GM23338 (cell line): ENCODE results near the gene RNF41. TPM values are rescaled to one million over a fixed set of nuclear protein-coding genes. Genes with fewer than 3 reads are reported as not detected.

Experiments used
- ATAC-seq: fragments of 200-7000 bp; cut with Tn5 transposase; 3 replicates; pipeline ENCODE4 v1.9.1; 2020
- DNase-seq: peaks from one replicate; pipeline ENCODE4 v3.0.0-alpha.2; 2015; ENCODE audit warnings: low spot score
- H2AFZ ChIP-seq: fragments of 200-600 bp; sonication (generic); 2 replicates; pipeline ENCODE4 v1.8.0; 2016; ENCODE audit warnings: antibody characterized with exemption, mild to moderate bottlenecking, moderate library complexity
- H3F3A ChIP-seq: fragments of 200-600 bp; sonication (generic); replicated peaks from 2 replicates; pipeline ENCODE4 v1.8.0; 2017; ENCODE audit warnings: antibody characterized with exemption, mixed run types, low read depth
- H3K27ac ChIP-seq: fragments of 200-600 bp; sonication (generic); 2 replicates; pipeline ENCODE4 v1.6.1; 2016; ENCODE audit warnings: low read depth
- H3K27me3 ChIP-seq: fragments of 200-600 bp; sonication (generic); 2 replicates; pipeline ENCODE4 v1.8.0; 2016; ENCODE audit warnings: mild to moderate bottlenecking, mixed run types, moderate library complexity; ENCODE audit not compliant: insufficient read depth
- H3K36me3 ChIP-seq: fragments of 200-600 bp; sonication (generic); 2 replicates; pipeline ENCODE4 v1.8.0; 2016; ENCODE audit warnings: mild to moderate bottlenecking; ENCODE audit not compliant: insufficient read depth
- H3K4me1 ChIP-seq: fragments of 200-600 bp; sonication (generic); 2 replicates; pipeline ENCODE4 v1.8.0; 2016; ENCODE audit warnings: mild to moderate bottlenecking, moderate library complexity; ENCODE audit not compliant: insufficient read depth
- H3K4me2 ChIP-seq: fragments of 200-600 bp; sonication (generic); 2 replicates; pipeline ENCODE4 v1.7.1; 2017; ENCODE audit warnings: mixed run types
- H3K4me3 ChIP-seq: fragments of 200-600 bp; sonication (generic); 2 replicates; pipeline ENCODE4 v1.6.1; 2016; ENCODE audit warnings: mixed run types
- H3K79me2 ChIP-seq: fragments of 200-600 bp; sonication (generic); replicated peaks from 2 replicates; pipeline ENCODE4 v1.8.0; 2017; ENCODE audit warnings: mild to moderate bottlenecking; ENCODE audit not compliant: insufficient read depth
- H3K9me2 ChIP-seq: fragments of 200-600 bp; sonication (generic); 2 replicates; pipeline ENCODE4 v1.8.0; 2017; ENCODE audit not compliant: insufficient read depth
- H4K20me1 ChIP-seq: fragments of 200-600 bp; sonication (generic); replicated peaks from 2 replicates; pipeline ENCODE4 v1.8.0; 2017; ENCODE audit warnings: mild to moderate bottlenecking; ENCODE audit not compliant: insufficient read depth
- H3K27ac Mint-ChIP-seq: 2 replicates; pipeline ENCODE4 v1.8.0; 2020; ENCODE audit warnings: inconsistent platforms, mild to moderate bottlenecking, moderate library complexity, mixed read lengths
- H3K27me3 Mint-ChIP-seq: 3 replicates; pipeline ENCODE4 v1.8.0; 2022; ENCODE audit warnings: low read depth, mild to moderate bottlenecking, moderate library complexity, mixed read lengths, inconsistent platforms; ENCODE audit not compliant: insufficient read depth, poor library complexity
- H3K36me3 Mint-ChIP-seq: 3 replicates; pipeline ENCODE4 v1.8.0; 2021; ENCODE audit warnings: low read depth, mild to moderate bottlenecking, inconsistent platforms, moderate library complexity, mixed read lengths
- H3K4me1 Mint-ChIP-seq: 3 replicates; pipeline ENCODE4 v1.8.0; 2020; ENCODE audit warnings: mild to moderate bottlenecking, inconsistent platforms, mixed read lengths
- H3K4me3 Mint-ChIP-seq: 3 replicates; pipeline ENCODE4 v1.8.0; 2021; ENCODE audit warnings: moderate library complexity, mild to moderate bottlenecking, inconsistent platforms, mixed read lengths
- H3K9me3 Mint-ChIP-seq: 3 replicates; pipeline ENCODE4 v1.8.0; 2020; ENCODE audit warnings: moderate library complexity, mild to moderate bottlenecking, inconsistent platforms, mixed read lengths
- CREB1 ChIP-seq: fragments of 250-450 bp; sonication (Bioruptor Pico); IDR thresholded peaks from 2 replicates; pipeline ENCODE4 v1.5.0; 2020; ENCODE audit warnings: low read depth, mild to moderate bottlenecking, moderate library complexity
- CTCF ChIP-seq, 2 experiments: fragments of 200-600 bp in 1 of 2; sonication (generic) in 1 of 2; conservative IDR thresholded peaks; 2 replicates each; pipeline versions ENCODE4 v1.5.1 to v1.6.1; 2016 to 2017; ENCODE audit warnings: antibody characterized with exemption in 2 of 2, low read depth in 2 of 2, mild to moderate bottlenecking in 2 of 2, moderate library complexity in 1 of 2
- ETS1 ChIP-seq: IDR thresholded peaks from 2 replicates; pipeline ENCODE4 v1.6.1; 2016; ENCODE audit warnings: antibody characterized with exemption
- EZH2 ChIP-seq: fragments of 200-600 bp; sonication (generic); IDR thresholded peaks from one replicate; pipeline ENCODE4 v1.8.0; 2017; ENCODE audit warnings: antibody characterized with exemption, mild to moderate bottlenecking, low read depth; ENCODE audit not compliant: unreplicated experiment
- EZH2phosphoT487 ChIP-seq: fragments of 200-600 bp; sonication (generic); IDR thresholded peaks from one replicate; pipeline ENCODE4 v1.8.1; 2018; ENCODE audit warnings: antibody characterized with exemption; ENCODE audit not compliant: unreplicated experiment
- JUNB ChIP-seq: IDR thresholded peaks from one replicate; pipeline ENCODE4 v1.6.1; 2016; ENCODE audit warnings: antibody characterized with exemption; ENCODE audit not compliant: unreplicated experiment
- NANOG ChIP-seq: IDR thresholded peaks from 2 replicates; pipeline ENCODE4 v1.6.1; 2016; ENCODE audit warnings: antibody characterized with exemption, borderline replicate concordance
- POLR2AphosphoS5 ChIP-seq: IDR thresholded peaks from 2 replicates; pipeline ENCODE4 v1.6.1; 2016; ENCODE audit warnings: antibody characterized with exemption, low read depth
- REST ChIP-seq: IDR thresholded peaks from one replicate; pipeline ENCODE4 v1.6.1; 2018; ENCODE audit warnings: antibody characterized with exemption; ENCODE audit not compliant: unreplicated experiment
- STAT1 ChIP-seq: IDR thresholded peaks from one replicate; pipeline ENCODE4 v1.6.1; 2016; ENCODE audit warnings: antibody characterized with exemption; ENCODE audit not compliant: unreplicated experiment
- ZNF114 ChIP-seq: fragments of 250-450 bp; sonication (Bioruptor Pico); IDR thresholded peaks from 2 replicates; pipeline ENCODE4 v1.5.0; 2020; ENCODE audit warnings: mild to moderate bottlenecking, moderate library complexity
- ZNF331 ChIP-seq: fragments of 250-450 bp; sonication (Bioruptor Pico); IDR thresholded peaks from 2 replicates; pipeline ENCODE4 v1.5.0; 2020; ENCODE audit warnings: low read depth, mild to moderate bottlenecking, moderate library complexity
- ZNF462 ChIP-seq: fragments of 250-450 bp; sonication (Bioruptor Pico); IDR thresholded peaks from 2 replicates; pipeline ENCODE4 v1.5.0; 2020; ENCODE audit warnings: mild to moderate bottlenecking, moderate library complexity
- polyA plus RNA-seq: library from polyadenylated mRNA; unstranded; fragments of >200 nt; fragmentation: Nextera tagmentation; extraction: Ambion mirVana; gene quantifications from 2 replicates; pipeline ENCODE4 v1.2.1, GENCODE V29; 2016
- total RNA-seq: library from RNA; depleted of rRNA; stranded (reverse); fragments of >200 nt; shearing (Covaris generic); gene quantifications from 2 replicates; pipeline ENCODE4 v1.2.3, GENCODE V29; 2014

Gene RNF41
- total and polyA plus RNA-seq, 2 experiments from 2014 or later: 15.3 to 77.1 TPM

GRCh38 chr12:56212361-56212760 lies 9.4 kb downstream of the RNF41 start:
- no peak overlapping the region for H3K27ac ChIP-seq
- no peaks in the 10 kb centered on the region for H3K4me1 Mint-ChIP-seq
- H3K36me3 Mint-ChIP-seq: peaks cover 95% of the 10 kb centered on the region
- peaks cover 65% of the 10 kb centered on the region for H3K36me3 ChIP-seq
- DNase-seq (no peak), ATAC-seq (no peak)
- no peaks in the 10 kb centered on the region for H3K9me3 Mint-ChIP-seq
- no peak overlapping the region for H3K4me3 ChIP-seq
- H4K20me1 ChIP-seq: peaks cover 17% of the 10 kb centered on the region
- no peak overlapping the region for H3K4me2 ChIP-seq
- no peaks in the 10 kb centered on the region for H3K27me3 ChIP-seq
- TF ChIP-seq ZNF462 (CRISPR knock-in tag): no peak
- TF ChIP-seq NANOG: no peak
- TF ChIP-seq ZNF331 (CRISPR knock-in tag): no peak
- no peak for TF ChIP-seq ZNF114 (CRISPR knock-in tag)
- TF ChIP-seq EZH2: no peak
- TF ChIP-seq EZH2phosphoT487: no peak
- TF ChIP-seq ETS1: no peak
- no peak for TF ChIP-seq STAT1
- no peak for TF ChIP-seq CTCF (conservative IDR thresholded peaks at IDR 0.05; ENCODE audit: low read depth in 2 of 2)
- no peak for TF ChIP-seq POLR2AphosphoS5
- no peak for TF ChIP-seq REST
- no peak for TF ChIP-seq CREB1 (CRISPR knock-in tag)
- TF ChIP-seq JUNB: no peak
- no peaks in the 10 kb centered on the region for H3K9me2 ChIP-seq
- no peaks in the 10 kb centered on the region for H3K27me3 Mint-ChIP-seq
- no peak overlapping the region for H3K4me3 Mint-ChIP-seq
- no peak overlapping the region for H3K27ac Mint-ChIP-seq
- no peaks in the 10 kb centered on the region for H3K4me1 ChIP-seq
- peaks cover 11% of the 10 kb centered on the region for H3K79me2 ChIP-seq
- no peak overlapping the region for H2AFZ ChIP-seq
- H3F3A ChIP-seq: peaks cover 23% of the 10 kb centered on the region
